BJ (cell line): ENCODE results near the gene KMT2C. TPM values are rescaled to one million over a fixed set of nuclear protein-coding genes. Genes with fewer than 3 reads are reported as not detected.

Experiments
- CTCF ChIA-PET: fragments of 350-600 bp; formaldehyde crosslinking; extraction: SDS; loops from one replicate; lab custom pipeline; 2021; ENCODE audit warnings: antibody characterized with exemption, inconsistent platforms; lab: Yijun Ruan, JAX
- POLR2A ChIA-PET: fragments of 300-600 bp; sonication (Branson Sonifier 250); formaldehyde crosslinking; extraction: SDS; loops from one replicate; lab custom pipeline; 2021; ENCODE audit warnings: antibody characterized with exemption; lab: Charles Lee
- DNase-seq: peaks from one replicate; pipeline ENCODE4 v3.0.0-alpha.2; 2011; ENCODE audit warnings: low read depth
- H3K27me3 ChIP-seq: 2 replicates; pipeline ENCODE4 v1.6.0; 2011; ENCODE audit warnings: low read length; ENCODE audit not compliant: control insufficient read depth, insufficient read depth
- H3K36me3 ChIP-seq: 2 replicates; pipeline ENCODE4 v1.5.1; 2011; ENCODE audit warnings: low read length; ENCODE audit not compliant: control insufficient read depth, insufficient read depth
- H3K4me3 ChIP-seq: 2 replicates; pipeline ENCODE4 v1.5.1; 2011; ENCODE audit warnings: low read depth, mild to moderate bottlenecking, control low read depth, low read length
- CTCF ChIP-seq: IDR thresholded peaks from 2 replicates; pipeline ENCODE4 v1.5.1; 2011; ENCODE audit warnings: low read depth, mild to moderate bottlenecking, control low read depth, inconsistent platforms, low read length, moderate library complexity; ENCODE audit not compliant: insufficient read depth
- polyA plus RNA-seq: library from polyadenylated mRNA; depleted of rRNA; stranded (reverse); fragments of >200 nt; gene quantifications from 2 replicates; pipeline ENCODE4 v1.2.3, GENCODE V29; 2011

KMT2C gene
- polyA plus RNA-seq, 1 experiment: 6.9 TPM

GRCh38 chr7:152347888-152348287 is 87.9 kb downstream of the KMT2C start:
- no peak overlapping the region for H3K4me3 ChIP-seq
- CTCF ChIA-PET: no interaction called here
- H3K36me3 ChIP-seq: no peaks in the 10 kb centered on the region
- TF ChIP-seq CTCF: no peak
- DNase-seq: no peak
- POLR2A ChIA-PET: no interaction called here
- H3K27me3 ChIP-seq: no peaks in the 10 kb centered on the region

GRCh38 chr7:152344253-152344652 is 91.5 kb downstream of the KMT2C start:
- CTCF ChIA-PET: no interaction called here
- no peak overlapping the region for H3K4me3 ChIP-seq
- no peaks in the 10 kb centered on the region for H3K27me3 ChIP-seq
- no peak for TF ChIP-seq CTCF
- no peak for DNase-seq
- no peaks in the 10 kb centered on the region for H3K36me3 ChIP-seq
- POLR2A ChIA-PET: no interaction called here

GRCh38 chr7:152342796-152343195 is 93.0 kb downstream of the KMT2C start:
- DNase-seq: no peak
- Histone ChIP-seq H3K36me3 (no peaks in the 10 kb centered on the region), H3K27me3 (no peaks in the 10 kb centered on the region), H3K4me3 (no peak overlapping the region)
- TF ChIP-seq CTCF: no peak
- ChIA-PET CTCF (interaction anchor here (4.3 kb wide), 1 partner anchor 10 kb away, joined by 21 read pairs; no protein-coding TSS in a partner anchor), POLR2A (no interaction called here)

- Histone ChIP-seq H3K4me3 (no peak overlapping the region), H3K36me3 (no peaks in the 10 kb centered on the region), H3K27me3 (no peaks in the 10 kb centered on the region)
- TF ChIP-seq CTCF: no peak
- ChIA-PET POLR2A (no interaction called here), CTCF (interaction anchor here (0.5 to 4.3 kb wide), 8 partner anchors 11 to 1189 kb away, joined by 3 to 21 read pairs (median 5); no protein-coding TSS in a partner anchor)
- DNase-seq: no peak
These were observed 93.9 kb downstream of the KMT2C start for GRCh38 chr7:152341914-152342236.

GRCh38 chr7:152341039-152341913 is 94.5 kb downstream of the KMT2C start:
- TF ChIP-seq CTCF: peak; percentile 55
- no peaks in the 10 kb centered on the region for H3K27me3 ChIP-seq
- POLR2A ChIA-PET: no interaction called here
- H3K36me3 ChIP-seq: no peaks in the 10 kb centered on the region
- CTCF ChIA-PET: interaction anchor here (0.5 to 4.3 kb wide), 12 partner anchors 9 to 1188 kb away, joined by 3 to 21 read pairs (median 3); no protein-coding TSS in a partner anchor
- DNase-seq: no peak
- no peak overlapping the region for H3K4me3 ChIP-seq
